ENCODE data around the gene EVI5.

EVI5 gene

GRCh38 chr1:92481971-92482664 lies 302.8 kb downstream of the EVI5 start:
- DNase-seq: no peak

GRCh38 chr1:92481599-92481925 lies 303.3 kb downstream of the EVI5 start:
- no peak for DNase-seq

GRCh38 chr1:92480813-92481598 lies 303.9 kb downstream of the EVI5 start:
- DNase-seq: no peak

- no peak for DNase-seq
Observed at GRCh38 chr1:92480200-92480812, 304.6 kb downstream of the EVI5 start.

- no peak for DNase-seq
Observed at GRCh38 chr1:92479587-92479986, 305.3 kb downstream of the EVI5 start.

- no peak for DNase-seq
Observed at GRCh38 chr1:92478393-92478792, 306.5 kb downstream of the EVI5 start.

GRCh38 chr1:92476071-92476631 lies 308.8 kb downstream of the EVI5 start:
- no peak for DNase-seq

GRCh38 chr1:92475029-92475428 lies 309.9 kb downstream of the EVI5 start:
- DNase-seq: no peak

GRCh38 chr1:92473781-92474495 lies 311.0 kb downstream of the EVI5 start:
- DNase-seq: no peak

- no peak for DNase-seq
Observed at GRCh38 chr1:92470216-92470615, 314.7 kb downstream of the EVI5 start.

GRCh38 chr1:92466683-92467352 lies 318.1 kb downstream of the EVI5 start:
- no peak for DNase-seq

- DNase-seq: no peak
Observed at GRCh38 chr1:92465256-92465647, 319.7 kb downstream of the EVI5 start.

GRCh38 chr1:92464588-92465255 lies 320.2 kb downstream of the EVI5 start:
- DNase-seq: no peak

- no peak for DNase-seq
Observed at GRCh38 chr1:92461364-92462097, 323.4 kb downstream of the EVI5 start.

- DNase-seq: no peak
Observed at GRCh38 chr1:92459871-92460320, 325.0 kb downstream of the EVI5 start.
